Stimulated activated CD4-positive, alpha-beta T cell treated with anti-CD3 and anti-CD28 coated beads, Interleukin-15, amount 100 ng/mL, for 1 hour (primary cell): Measurements from ENCODE around the gene SEC24D.

ENCODE experiments used
- DNase-seq, 2 donors: peaks; one replicate each; pipeline ENCODE4 v3.0.0-alpha.2; 2020; ENCODE audit warnings: low read depth in 1 of 2, low spot score in 1 of 2

Gene SEC24D

DNA sequence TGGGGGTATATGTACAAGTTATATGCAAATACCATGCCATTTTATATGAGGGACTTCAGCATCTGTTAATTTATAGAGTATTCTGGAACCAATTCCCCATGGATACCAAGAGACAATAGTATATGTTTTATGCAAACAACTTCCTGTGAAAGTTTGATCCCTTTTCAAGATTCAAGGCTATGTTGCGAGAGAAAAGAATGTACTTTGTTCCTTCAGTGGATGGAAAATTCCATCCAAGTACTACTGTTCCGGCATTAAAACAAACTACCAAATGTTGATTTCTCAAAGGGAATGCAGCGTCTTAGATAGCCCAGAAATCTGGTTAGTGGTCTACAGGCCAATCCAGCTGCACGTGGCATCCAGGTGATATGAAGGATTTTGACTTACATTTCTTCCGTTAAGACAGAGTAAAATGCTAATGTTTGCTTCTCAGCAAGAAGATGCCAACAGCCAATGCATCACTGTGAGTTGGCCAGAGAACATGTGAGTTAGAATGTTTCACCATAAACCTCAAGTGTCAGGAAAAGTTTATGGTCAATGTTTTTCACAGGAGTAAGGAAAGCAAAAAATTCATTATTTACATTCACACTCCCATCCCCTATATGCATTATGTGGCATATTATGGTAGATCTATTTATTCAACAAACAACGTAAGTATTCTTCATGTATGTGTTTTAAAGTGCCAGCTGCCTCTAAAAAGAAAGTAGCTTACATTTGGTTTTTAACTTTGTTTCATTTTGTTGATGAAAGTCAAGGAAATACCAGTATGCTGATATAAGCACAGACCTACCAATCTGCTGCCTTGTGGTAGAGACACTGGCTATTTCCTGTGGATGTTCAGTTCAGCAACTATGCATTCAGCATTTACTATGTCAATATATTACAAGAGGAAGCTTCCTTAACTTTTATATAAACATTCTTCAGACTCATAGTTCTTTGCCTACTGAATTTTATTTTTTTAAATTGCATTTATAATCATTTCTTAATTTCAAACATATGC is 106.3 kb downstream of the SEC24D start:
- no peak for DNase-seq

DNA sequence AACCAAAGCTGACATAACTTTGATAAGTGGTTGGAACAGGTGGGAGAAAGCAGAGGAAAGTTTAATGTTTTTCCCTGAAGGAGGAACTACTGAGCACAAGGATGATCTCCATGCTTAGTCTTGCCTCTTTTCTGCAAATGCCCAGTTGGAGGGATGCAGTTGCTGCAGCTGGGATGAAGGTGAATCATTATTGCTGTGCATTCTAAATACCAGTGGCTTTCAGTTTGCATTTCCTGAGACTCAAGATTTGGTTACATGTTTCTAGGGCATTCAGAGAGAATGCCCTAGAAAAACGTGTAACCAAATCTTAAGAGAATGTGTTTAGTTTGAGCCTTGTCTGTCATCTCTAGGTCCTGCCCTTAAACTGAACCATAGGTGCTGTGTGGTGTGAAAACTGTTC is 108.6 kb downstream of the SEC24D start:
- DNase-seq = no peak

DNA sequence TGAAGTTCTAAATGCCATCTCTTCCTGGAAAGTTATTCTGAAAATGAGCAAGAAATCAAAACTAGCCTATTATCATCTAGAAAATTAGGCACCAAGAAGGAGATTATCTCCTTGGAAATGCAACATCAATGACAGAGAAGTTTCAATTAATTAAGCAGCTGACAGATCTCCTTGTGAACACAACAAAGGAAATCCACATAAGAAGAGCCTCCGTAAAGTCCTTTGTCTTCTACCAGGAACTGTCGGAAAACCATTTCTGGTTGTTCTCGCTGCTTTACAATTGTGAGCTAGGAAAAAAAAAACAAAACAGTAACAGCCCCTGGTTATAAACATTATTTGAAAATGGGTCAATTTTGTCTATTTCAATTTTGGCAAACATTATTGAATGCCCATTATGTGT is 112.6 kb downstream of the SEC24D start:
- DNase-seq = no peak

DNA sequence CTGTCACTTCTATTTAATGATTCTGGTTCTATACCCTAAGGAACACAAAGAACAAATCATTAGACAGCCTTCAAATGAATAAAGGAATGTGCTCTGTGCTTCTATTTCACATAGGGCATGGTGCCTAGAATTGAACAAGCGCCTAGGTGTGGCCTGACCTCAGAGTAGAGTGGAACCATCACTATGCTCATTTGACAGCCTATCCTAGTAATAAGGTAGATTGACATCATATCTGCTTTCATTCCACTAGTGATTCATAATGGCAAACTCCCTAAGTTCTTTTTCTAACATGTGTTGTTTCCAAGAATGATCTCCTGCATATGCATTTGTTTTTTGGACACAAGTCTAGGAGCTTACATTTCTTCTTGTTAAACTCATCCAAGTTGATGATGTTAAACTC is 114.2 kb downstream of the SEC24D start:
- DNase-seq = no peak

- no peak for DNase-seq
Measured at GRCh38 chr4:118718511-118719170, 117.3 kb downstream of the SEC24D start.

GRCh38 chr4:118716304-118716703 is 119.6 kb downstream of the SEC24D start:
- no peak for DNase-seq

DNA sequence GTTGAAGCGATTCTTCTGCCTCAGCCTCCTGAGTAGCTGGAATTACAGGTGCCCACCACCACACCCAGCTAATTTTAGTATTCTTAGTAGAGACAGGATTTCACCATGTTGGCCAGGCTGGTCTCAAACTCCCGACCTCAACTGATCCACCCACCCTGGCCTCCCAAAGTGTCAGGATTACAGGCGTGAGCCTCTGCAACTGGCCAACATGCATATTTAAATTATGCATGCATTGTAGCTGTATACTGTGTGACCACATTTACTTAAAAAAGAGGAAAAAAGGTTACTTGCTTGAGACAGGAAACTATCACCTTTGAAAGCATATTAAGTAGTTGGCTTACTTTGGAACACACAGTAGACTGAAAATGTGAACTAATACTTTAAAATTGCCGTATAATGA is 121.2 kb downstream of the SEC24D start:
- no peak for DNase-seq

DNA sequence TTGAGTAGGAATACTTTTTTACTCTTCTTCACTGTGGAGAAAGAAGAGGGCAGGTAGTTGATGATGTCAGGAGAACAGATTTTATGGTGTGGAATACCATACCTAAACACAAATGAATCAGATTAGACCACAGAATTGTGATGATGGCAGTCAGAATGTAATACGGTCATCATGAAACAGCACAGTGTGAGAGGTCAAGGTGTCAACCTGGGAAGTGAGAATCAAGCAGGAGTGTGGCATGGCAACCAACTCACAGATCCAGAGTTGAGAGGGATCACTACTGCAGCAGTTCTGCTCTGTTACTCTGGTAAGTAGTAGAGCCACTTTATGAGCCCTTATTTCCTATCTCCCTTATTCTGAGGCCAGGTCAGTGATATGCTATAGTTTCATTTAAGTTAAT is 123.1 kb downstream of the SEC24D start:
- no peak for DNase-seq

- no peak for DNase-seq
Measured at GRCh38 chr4:118711052-118711451, 124.9 kb downstream of the SEC24D start.

DNA sequence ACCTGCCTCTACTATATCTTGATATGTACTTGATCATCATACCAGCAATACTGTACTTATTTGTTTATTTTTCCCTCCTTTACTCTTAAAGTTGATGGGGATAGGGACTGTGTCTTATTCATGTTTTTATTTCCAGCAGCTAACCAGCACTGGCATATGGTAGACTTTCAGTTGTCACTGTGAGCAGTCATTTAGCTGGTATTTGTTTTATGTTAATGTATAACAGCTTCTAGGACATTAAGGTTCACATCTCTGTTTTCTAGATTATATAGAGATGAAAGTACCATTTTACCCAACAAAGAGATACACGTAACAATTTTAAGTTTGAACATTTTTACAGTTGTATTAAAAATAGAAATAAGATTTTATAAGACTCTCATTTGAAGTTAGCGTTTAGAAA is 132.8 kb downstream of the SEC24D start:
- DNase-seq = no peak

DNA sequence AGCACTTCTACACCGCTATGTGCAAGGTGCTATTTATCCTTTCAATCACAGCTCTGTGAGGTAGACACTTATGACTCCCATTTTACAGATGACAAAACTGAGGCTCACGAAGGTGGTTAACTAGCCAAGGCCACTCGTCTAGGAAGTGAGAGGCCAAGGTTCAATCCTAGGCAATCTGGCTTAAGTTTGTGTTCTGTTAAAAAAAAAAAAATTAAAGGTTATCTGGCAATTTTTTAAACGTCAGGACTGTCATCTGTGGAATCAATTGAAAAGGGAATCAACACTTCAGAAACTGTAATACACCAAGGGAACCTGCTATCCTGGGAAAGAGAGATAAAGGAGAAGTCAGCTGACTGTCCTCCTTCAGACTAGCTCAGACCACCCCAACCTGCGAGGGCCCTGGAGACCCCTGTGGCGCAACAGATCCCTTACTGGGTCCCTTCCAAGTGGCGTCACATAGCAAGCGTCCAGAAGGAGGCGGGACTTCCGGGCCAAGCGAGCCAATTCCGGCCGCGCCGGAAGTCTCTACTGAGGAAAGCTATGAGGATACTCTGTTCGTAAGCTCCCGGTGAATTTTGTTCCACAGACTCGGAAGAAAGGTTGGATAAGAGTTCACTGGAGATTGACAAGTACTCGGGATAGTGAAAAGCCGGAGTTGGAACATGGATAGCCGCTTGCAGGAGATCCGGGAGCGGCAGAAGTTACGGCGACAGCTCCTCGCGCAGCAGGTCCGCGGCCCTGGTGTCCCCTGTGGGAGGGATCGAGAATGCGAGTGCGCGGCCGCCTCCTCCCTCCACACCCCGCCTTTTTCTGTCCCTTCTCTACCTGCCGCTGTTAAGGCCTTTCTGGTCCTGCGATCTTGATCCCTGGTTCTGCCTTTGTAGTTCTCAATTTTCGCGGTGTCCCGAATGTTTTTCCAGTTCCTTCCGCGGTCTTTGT is 150.8 kb downstream of the SEC24D start, which contains the start of gene METTL14:
TSS of gene METTL14 (plus strand) at position 520 of the 939 bp plus-strand sequence. CDS start at position 663, 143 bp downstream.
- DNase-seq = peak; percentile 59 to 78

DNA sequence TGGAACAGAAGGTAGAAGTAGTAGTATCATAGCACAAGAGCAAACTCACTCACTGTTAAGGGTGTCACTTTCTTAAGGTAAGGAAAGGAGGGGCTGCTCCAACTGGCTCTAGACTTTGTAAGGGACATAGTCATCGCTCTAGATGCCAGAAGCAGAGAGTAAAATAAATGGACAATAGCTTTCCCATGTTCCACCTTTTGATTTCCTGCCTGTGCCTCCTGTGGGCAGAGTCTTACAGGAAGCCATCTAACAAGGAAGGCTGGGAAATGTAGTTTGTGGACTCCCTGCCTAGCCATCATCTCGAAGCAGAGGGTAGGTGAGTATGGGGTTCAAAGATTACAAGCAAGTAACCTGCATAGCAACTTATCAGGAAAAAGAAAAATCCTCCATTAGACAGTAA is 152.4 kb downstream of the SEC24D start:
- DNase-seq = no peak

DNA sequence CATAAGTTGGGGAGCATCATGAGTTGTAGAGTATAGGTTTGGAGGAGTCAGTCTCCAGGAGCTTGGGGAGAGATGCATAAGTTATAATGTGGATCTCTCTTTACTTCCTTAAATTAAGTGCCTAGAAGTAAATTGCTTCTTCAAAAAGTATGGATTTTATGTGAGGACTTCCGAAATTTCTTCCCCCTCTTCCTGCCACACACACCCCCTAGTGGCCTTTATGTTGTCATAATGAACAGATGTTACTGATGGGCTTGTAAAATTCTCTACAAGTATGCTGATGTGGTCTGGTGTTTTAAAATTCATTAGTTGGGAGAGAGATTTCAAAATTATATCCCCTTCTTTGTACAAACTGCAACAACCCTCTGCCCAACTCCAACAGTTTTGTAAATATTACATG is 153.0 kb downstream of the SEC24D start:
- no peak for DNase-seq

GRCh38 chr4:118680808-118681207 is 155.1 kb downstream of the SEC24D start:
- no peak for DNase-seq

DNA sequence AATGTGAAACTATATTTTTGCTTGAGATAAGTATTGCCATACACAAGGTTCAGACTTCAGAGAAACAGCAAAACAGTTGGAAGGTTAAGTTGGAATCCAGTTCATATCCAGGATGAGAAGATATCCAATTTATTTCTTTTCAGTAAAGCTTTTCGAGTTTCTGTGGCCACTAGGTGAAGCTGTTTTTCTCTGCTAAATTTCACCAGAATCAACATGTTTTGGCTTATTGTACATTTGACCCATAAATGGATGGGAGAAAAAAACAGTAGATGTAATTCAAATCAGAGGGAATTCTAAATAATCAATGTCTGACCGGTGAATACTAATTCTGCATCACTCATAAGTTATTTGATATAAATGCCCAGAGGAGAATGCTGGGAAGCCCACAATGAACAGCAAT is 159.8 kb downstream of the SEC24D start:
- DNase-seq = no peak
